ENCODE results near the gene KCMF1.

GRCh38 chr2:85073033-85073432 is 102.1 kb downstream of the KCMF1 start:
- TF ChIP-seq, protein P1, sequence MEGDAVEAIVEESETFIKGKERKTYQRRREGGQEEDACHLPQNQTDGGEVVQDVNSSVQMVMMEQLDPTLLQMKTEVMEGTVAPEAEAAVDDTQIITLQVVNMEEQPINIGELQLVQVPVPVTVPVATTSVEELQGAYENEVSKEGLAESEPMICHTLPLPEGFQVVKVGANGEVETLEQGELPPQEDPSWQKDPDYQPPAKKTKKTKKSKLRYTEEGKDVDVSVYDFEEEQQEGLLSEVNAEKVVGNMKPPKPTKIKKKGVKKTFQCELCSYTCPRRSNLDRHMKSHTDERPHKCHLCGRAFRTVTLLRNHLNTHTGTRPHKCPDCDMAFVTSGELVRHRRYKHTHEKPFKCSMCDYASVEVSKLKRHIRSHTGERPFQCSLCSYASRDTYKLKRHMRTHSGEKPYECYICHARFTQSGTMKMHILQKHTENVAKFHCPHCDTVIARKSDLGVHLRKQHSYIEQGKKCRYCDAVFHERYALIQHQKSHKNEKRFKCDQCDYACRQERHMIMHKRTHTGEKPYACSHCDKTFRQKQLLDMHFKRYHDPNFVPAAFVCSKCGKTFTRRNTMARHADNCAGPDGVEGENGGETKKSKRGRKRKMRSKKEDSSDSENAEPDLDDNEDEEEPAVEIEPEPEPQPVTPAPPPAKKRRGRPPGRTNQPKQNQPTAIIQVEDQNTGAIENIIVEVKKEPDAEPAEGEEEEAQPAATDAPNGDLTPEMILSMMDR (conservative IDR thresholded peaks at IDR 0.05): no peak
- no peak for TF ChIP-seq ZFX (IDR thresholded peaks at IDR 0.05)

All from C4-2B (cell line).